Omental fat pad (tissue), 4 donors: Measurements from ENCODE around the gene TLR7. TPM values are rescaled to one million over a fixed set of nuclear protein-coding genes. Genes with fewer than 3 reads are reported as not detected.
A peak's percentile ranks its signal among the peaks of the same experiment; 100 is the strongest.

Source experiments
- ATAC-seq: fragments of 150-250 bp; one replicate; pipeline ENCODE4 v1.9.1; 2016; ENCODE audit warnings: mild to moderate bottlenecking, moderate library complexity; ENCODE audit not compliant: low FRiP score
- DNase-seq: peaks from one replicate; pipeline ENCODE4 v3.0.0-alpha.2; 2019; ENCODE audit warnings: low spot score
- CTCF ChIP-seq, 3 donors: fragments of 450-650 bp; IDR thresholded peaks; one replicate each; pipeline ENCODE4 v1.5.1; 2016 to 2017; ENCODE audit warnings: antibody characterized with exemption in 3 of 3, mild to moderate bottlenecking in 3 of 3, moderate library complexity in 2 of 3
- total RNA-seq, 4 donors: library from RNA; depleted of rRNA; stranded (reverse); fragments of >200 nt; gene quantifications; one replicate each; pipeline ENCODE4 v1.1.0, GENCODE V29; 2016

Gene TLR7
- total RNA-seq, 4 donors from 2014 or later, result 0.32 to 1.3 (median 0.95) TPM

- ATAC-seq (no peak), DNase-seq (no peak)
Measured at GRCh38 chrX:12894074-12895030, 27.5 kb downstream of the TLR7 start.

GRCh38 chrX:12895866-12896265 lies 29.0 kb downstream of the TLR7 start:
- DNase-seq, result no peak
- no peak for TF ChIP-seq CTCF (IDR thresholded peaks at IDR 0.05)

More at GRCh38 chrX:12894074-12895030, 27.5 kb downstream of the TLR7 start:
- TF ChIP-seq CTCF (IDR thresholded peaks at IDR 0.05), result no peak

GRCh38 chrX:12896935-12897334 lies 30.1 kb downstream of the TLR7 start:
- ATAC-seq (no peak), DNase-seq (no peak)
- no peak for TF ChIP-seq CTCF (IDR thresholded peaks at IDR 0.05)

More at GRCh38 chrX:12895866-12896265, 29.0 kb downstream of the TLR7 start:
- ATAC-seq, result no peak

- ATAC-seq (no peak), DNase-seq (no peak)
- TF ChIP-seq CTCF (IDR thresholded peaks at IDR 0.05), result no peak
Measured at GRCh38 chrX:12898073-12898472, 31.2 kb downstream of the TLR7 start.

GRCh38 chrX:12899506-12899905 lies 32.6 kb downstream of the TLR7 start:
- no peak for TF ChIP-seq CTCF (IDR thresholded peaks at IDR 0.05)
- no peak for ATAC-seq

GRCh38 chrX:12901486-12901885 lies 34.6 kb downstream of the TLR7 start:
- no peak for TF ChIP-seq CTCF (IDR thresholded peaks at IDR 0.05)
- peak; percentile 47 for ATAC-seq
- no peak for DNase-seq

More at GRCh38 chrX:12899506-12899905, 32.6 kb downstream of the TLR7 start:
- no peak for DNase-seq

- no peak for TF ChIP-seq CTCF (IDR thresholded peaks at IDR 0.05)
- ATAC-seq, result no peak
- DNase-seq, result no peak
Measured at GRCh38 chrX:12903646-12904045, 36.8 kb downstream of the TLR7 start.
